Measurements from ENCODE around the gene SHE. TPM values are rescaled to one million over a fixed set of nuclear protein-coding genes. Genes with fewer than 3 reads are reported as not detected.
A peak's percentile ranks its signal among the peaks of the same experiment; 100 is the strongest.

The SHE gene
- total RNA-seq, 1 donor = 0.09 TPM

- H3K4me3 ChIP-seq (ENCODE audit: low read depth, low read length) = no peak overlapping the region
- DNase-seq (ENCODE audit: low read depth) = peak; percentile 90
- peak; percentile 27 for TF ChIP-seq CTCF (IDR thresholded peaks at IDR 0.05; ENCODE audit: insufficient read depth, low read length)
These were observed 18.0 kb downstream of the SHE start for GRCh38 chr1:154483941-154484803.

DNA sequence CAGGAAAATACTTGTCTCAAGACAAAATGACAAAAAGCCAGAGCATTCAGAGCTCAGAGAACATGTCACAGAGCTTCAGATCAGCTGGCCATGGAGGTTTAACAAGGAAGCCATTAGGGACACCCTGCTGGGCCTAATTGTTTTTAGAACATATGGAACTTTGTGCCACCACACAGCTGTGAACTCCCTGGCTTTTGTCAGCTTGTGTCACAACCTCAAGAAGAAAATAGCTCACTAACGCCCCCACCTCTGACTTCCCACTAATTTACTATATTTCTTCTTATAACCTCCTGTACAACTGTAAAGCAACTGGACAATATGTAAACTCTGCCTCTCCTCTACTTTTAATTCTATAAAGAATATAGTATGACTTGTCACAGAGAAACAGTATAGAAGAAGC lies 21.2 kb downstream of the SHE start:
- no peak overlapping the region for H3K4me3 ChIP-seq (ENCODE audit: low read depth, low read length)
- TF ChIP-seq CTCF (IDR thresholded peaks at IDR 0.05; ENCODE audit: insufficient read depth, low read length) = no peak
- DNase-seq (ENCODE audit: low read depth) = no peak

GRCh38 chr1:154479764-154480421 lies 22.3 kb downstream of the SHE start:
- TF ChIP-seq CTCF (IDR thresholded peaks at IDR 0.05; ENCODE audit: insufficient read depth, low read length) = peak; percentile 93
- DNase-seq (ENCODE audit: low read depth) = peak; percentile 94
- H3K4me3 ChIP-seq (ENCODE audit: low read depth, low read length) = no peak overlapping the region

DNA sequence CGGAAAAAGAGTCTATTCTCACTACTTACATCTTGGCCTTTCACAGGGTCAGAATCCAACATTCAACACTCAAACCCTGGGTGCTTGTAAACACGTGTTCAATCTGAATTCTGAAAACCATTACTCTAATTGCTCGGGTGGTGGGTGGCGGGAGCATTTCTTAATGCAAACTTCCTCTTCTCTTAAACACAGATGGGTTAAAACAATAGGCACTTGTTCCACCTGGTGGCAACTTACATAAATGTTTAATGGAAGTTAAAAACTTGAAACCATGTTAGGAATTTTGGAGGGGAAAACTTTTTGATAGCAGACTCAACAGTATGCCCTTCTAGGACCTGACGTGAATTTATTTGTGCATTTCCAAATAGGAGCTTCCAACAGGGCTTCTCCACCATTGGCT lies 23.6 kb downstream of the SHE start:
- no peak overlapping the region for H3K4me3 ChIP-seq (ENCODE audit: low read depth, low read length)
- peak; percentile 48 for DNase-seq (ENCODE audit: low read depth)
- TF ChIP-seq CTCF (IDR thresholded peaks at IDR 0.05; ENCODE audit: insufficient read depth, low read length) = no peak

GRCh38 chr1:154478013-154478412 lies 24.2 kb downstream of the SHE start:
- no peak for TF ChIP-seq CTCF (IDR thresholded peaks at IDR 0.05; ENCODE audit: insufficient read depth, low read length)
- DNase-seq (ENCODE audit: low read depth) = no peak
- no peak overlapping the region for H3K4me3 ChIP-seq (ENCODE audit: low read depth, low read length)

GRCh38 chr1:154476791-154477190 lies 25.4 kb downstream of the SHE start:
- TF ChIP-seq CTCF (IDR thresholded peaks at IDR 0.05; ENCODE audit: insufficient read depth, low read length) = no peak
- no peak for DNase-seq (ENCODE audit: low read depth)
- no peak overlapping the region for H3K4me3 ChIP-seq (ENCODE audit: low read depth, low read length)

Data from fibroblast of the aortic adventitia (primary cell).